ENCODE data around the gene FAM3D. TPM values are rescaled to one million over a fixed set of nuclear protein-coding genes. Genes with fewer than 3 reads are reported as not detected.
A peak's percentile ranks its signal among the peaks of the same experiment; 100 is the strongest.

Gene FAM3D
- total RNA-seq, 1 donor from 2014 or later, result 4.0 TPM

- Histone ChIP-seq H3K4me1 (no peaks in the 10 kb centered on the region), H3K27me3 (no peaks in the 10 kb centered on the region), H3K36me3 (no peaks in the 10 kb centered on the region), H3K9me3 (no peaks in the 10 kb centered on the region), H3K4me3 (no peak overlapping the region), H3K27ac (no peak overlapping the region)
- ATAC-seq, result no peak
- DNase-seq, result no peak
- intact Hi-C loops (cut with DNase I), result no loop called here
- no peak for TF ChIP-seq CTCF (IDR thresholded peaks at IDR 0.05)
These were observed 20.3 kb upstream of the FAM3D start for GRCh38 chr3:58686847-58687246.

- no peak overlapping the region for H3K4me3 ChIP-seq
- H3K27ac ChIP-seq, result no peak overlapping the region
- H3K27me3 ChIP-seq, result no peaks in the 10 kb centered on the region
- H3K36me3 ChIP-seq, result no peaks in the 10 kb centered on the region
- H3K4me1 ChIP-seq, result no peaks in the 10 kb centered on the region
- TF ChIP-seq CTCF (IDR thresholded peaks at IDR 0.05), result no peak
- ATAC-seq (no peak), DNase-seq (no peak)
- H3K9me3 ChIP-seq, result no peaks in the 10 kb centered on the region
- intact Hi-C loops (cut with DNase I), result no loop called here
These were observed 19.1 kb upstream of the FAM3D start for GRCh38 chr3:58685641-58686040.

GRCh38 chr3:58683466-58683865, 16.9 kb upstream of the FAM3D start:
- no peak for DNase-seq
- H3K9me3 ChIP-seq, result no peaks in the 10 kb centered on the region
- peak; percentile 51 for ATAC-seq

GRCh38 chr3:58683001-58683458, 16.5 kb upstream of the FAM3D start:
- H3K27me3 ChIP-seq, result no peaks in the 10 kb centered on the region
- H3K4me1 ChIP-seq, result no peaks in the 10 kb centered on the region
- TF ChIP-seq CTCF (IDR thresholded peaks at IDR 0.05), result no peak
- intact Hi-C loops (cut with DNase I), result no loop called here
- no peak overlapping the region for H3K4me3 ChIP-seq
- no peaks in the 10 kb centered on the region for H3K36me3 ChIP-seq
- H3K27ac ChIP-seq, result no peak overlapping the region
- no peak for ATAC-seq
- DNase-seq, result no peak
- H3K9me3 ChIP-seq, result no peaks in the 10 kb centered on the region

More at GRCh38 chr3:58683466-58683865, 16.9 kb upstream of the FAM3D start:
- TF ChIP-seq CTCF (IDR thresholded peaks at IDR 0.05), result no peak
- no peak overlapping the region for H3K4me3 ChIP-seq
- H3K27me3 ChIP-seq, result no peaks in the 10 kb centered on the region
- H3K4me1 ChIP-seq, result no peaks in the 10 kb centered on the region
- no peak overlapping the region for H3K27ac ChIP-seq
- no peaks in the 10 kb centered on the region for H3K36me3 ChIP-seq
- intact Hi-C loops (cut with DNase I), result no loop called here

GRCh38 chr3:58681863-58682262, 15.3 kb upstream of the FAM3D start:
- intact Hi-C loops (cut with DNase I), result no loop called here
- Histone ChIP-seq H3K9me3 (no peaks in the 10 kb centered on the region), H3K4me3 (no peak overlapping the region), H3K27me3 (no peaks in the 10 kb centered on the region), H3K36me3 (no peaks in the 10 kb centered on the region), H3K27ac (no peak overlapping the region), H3K4me1 (no peaks in the 10 kb centered on the region)
- no peak for ATAC-seq
- no peak for TF ChIP-seq CTCF (IDR thresholded peaks at IDR 0.05)
- DNase-seq, result no peak

GRCh38 chr3:58680879-58681525, 14.4 kb upstream of the FAM3D start:
- intact Hi-C loops (cut with DNase I), result no loop called here
- no peak for ATAC-seq
- Histone ChIP-seq H3K4me3 (no peak overlapping the region), H3K27ac (no peak overlapping the region), H3K4me1 (no peaks in the 10 kb centered on the region), H3K36me3 (no peaks in the 10 kb centered on the region), H3K9me3 (no peaks in the 10 kb centered on the region), H3K27me3 (no peaks in the 10 kb centered on the region)
- DNase-seq, result no peak
- no peak for TF ChIP-seq CTCF (IDR thresholded peaks at IDR 0.05)
